ENCODE measurements around the gene BABAM1.

The BABAM1 gene

DNA sequence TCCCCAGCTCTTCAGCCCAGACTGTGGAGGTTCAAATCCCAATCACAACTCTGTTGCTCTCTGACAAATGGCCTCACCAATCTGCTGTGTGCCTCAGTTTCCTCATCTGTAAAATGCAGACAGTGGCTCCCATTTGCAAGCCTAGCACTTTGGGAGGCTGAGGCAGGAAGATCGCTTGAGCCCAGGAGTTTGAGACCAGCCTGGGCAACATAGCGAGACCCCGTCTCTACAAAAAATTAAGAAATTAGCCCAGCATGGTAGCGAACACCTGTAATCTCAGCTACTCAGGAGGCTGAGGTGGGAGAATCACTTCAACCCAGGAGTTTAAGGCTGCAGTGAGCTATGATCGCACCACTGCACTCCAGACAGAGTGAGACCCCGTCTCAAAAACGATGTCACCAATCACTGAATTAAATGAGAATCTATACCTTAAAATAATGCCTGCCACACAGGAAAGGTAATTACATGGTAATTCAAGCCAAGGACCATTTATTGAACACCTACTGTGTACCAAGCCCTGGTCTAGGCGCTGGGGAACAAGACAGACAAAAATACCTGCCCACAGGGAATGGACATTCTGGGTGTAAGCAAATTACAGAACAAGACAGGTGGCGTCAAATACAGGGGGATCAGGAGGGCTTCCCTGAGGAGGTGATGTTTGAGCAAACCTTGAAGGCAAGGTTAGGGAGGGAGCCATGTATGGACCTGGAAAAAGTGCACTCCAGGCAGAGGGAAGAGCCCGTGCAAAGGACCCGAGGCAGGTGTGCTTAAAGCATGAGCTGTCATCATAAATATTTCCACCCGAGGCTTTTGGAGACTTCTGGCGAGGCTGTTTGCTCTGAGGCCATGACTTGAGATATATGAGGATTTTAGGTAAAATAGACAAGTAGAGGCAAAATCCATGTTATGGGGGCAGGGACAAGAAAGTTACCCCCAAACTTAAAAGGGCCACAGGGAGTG, 29.2 kb upstream of the BABAM1 start:
- peaks cover 4 to 12% of the 10 kb centered on the region in 2 donors for H3K36me3 Mint-ChIP-seq
- no peak for ATAC-seq (replicated peaks)
- H3K4me1 Mint-ChIP-seq: peaks cover 19 to 24% of the 10 kb centered on the region in 2 donors
- no peak overlapping the region for H3K4me3 Mint-ChIP-seq
- no peak overlapping the region for H3K27ac Mint-ChIP-seq
- no peaks in the 10 kb centered on the region for H3K9me3 Mint-ChIP-seq
- no peak for DNase-seq
- H3K27me3 Mint-ChIP-seq: no peaks in the 10 kb centered on the region

DNA sequence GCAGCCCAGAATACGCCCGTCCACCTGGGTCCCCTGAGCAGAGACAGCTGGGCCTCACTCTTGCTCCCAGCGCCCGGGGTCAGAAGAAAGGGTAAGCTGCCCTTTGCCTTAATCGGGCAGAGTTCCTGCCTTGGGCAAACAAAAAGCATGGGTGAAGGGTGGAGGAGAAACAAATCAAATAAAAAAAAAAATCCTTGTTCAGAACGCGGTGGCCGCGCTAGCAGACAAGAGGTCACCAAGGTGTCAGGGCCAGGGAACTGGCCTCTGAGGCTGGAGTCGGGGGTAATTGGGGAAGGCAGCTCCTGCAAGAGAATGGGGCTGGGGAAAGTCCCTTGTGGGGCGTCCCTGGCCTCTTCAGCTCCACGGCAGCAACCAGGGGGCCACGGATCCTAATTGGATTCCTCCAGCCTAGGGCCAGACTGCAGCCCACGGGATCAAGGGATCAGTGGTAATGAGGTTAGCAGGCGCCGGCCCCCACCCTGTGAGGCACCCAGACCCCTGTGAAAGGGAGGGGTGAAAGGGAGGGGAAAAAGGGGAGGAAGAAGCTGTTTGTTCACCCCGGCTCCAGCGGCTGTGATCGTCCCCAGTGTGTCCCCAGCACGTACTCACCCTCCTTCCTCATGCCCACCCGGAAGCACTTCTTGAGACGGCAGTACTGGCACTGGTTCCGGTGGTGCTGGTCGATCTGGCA, 27.0 kb upstream of the BABAM1 start:
- H3K27ac Mint-ChIP-seq: peak overlapping the region; percentile 82
- peaks cover 4 to 8% of the 10 kb centered on the region in 2 donors for H3K36me3 Mint-ChIP-seq
- H3K9me3 Mint-ChIP-seq: no peaks in the 10 kb centered on the region
- H3K4me1 Mint-ChIP-seq: peaks cover 16 to 18% of the 10 kb centered on the region in 2 donors
- no peaks in the 10 kb centered on the region for H3K27me3 Mint-ChIP-seq
- ATAC-seq (replicated peaks): no peak
- no peak overlapping the region for H3K4me3 Mint-ChIP-seq
- no peak for DNase-seq

DNA sequence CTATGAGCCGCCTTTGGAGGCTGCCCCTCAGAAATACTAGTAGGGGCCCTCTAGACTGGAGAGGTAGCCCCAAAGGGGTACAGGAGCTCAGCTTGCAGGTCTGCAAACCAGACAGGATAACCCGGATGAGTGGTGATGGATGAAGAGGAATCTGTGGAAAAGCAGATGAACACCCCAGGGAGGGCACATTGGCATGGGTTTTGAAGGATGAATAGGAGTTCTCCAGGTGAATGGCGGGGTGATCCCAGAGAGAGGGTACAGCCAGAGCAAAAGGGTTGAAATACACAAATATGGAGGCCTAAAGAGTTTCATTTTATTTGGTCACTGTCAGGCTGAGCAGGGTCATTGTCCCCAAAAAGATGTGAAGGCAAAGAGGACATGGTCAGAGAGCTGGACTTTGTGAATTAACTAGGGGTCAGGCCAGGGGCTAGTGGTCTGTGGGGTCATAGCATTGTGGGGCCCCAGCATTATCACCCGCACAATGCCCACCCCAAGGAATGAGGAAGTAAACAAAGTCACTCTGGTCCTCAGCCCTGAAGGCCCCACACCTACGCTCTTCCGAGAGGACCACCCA, 26.3 kb upstream of the BABAM1 start:
- peak overlapping the region; percentile 82 for H3K27ac Mint-ChIP-seq
- peaks cover 10 to 18% of the 10 kb centered on the region in 2 donors for H3K4me1 Mint-ChIP-seq
- no peaks in the 10 kb centered on the region for H3K27me3 Mint-ChIP-seq
- DNase-seq (no peak), ATAC-seq (replicated peaks) (no peak)
- peaks cover 4 to 8% of the 10 kb centered on the region in 2 donors for H3K36me3 Mint-ChIP-seq
- H3K4me3 Mint-ChIP-seq: no peak overlapping the region
- H3K9me3 Mint-ChIP-seq: no peaks in the 10 kb centered on the region

DNA sequence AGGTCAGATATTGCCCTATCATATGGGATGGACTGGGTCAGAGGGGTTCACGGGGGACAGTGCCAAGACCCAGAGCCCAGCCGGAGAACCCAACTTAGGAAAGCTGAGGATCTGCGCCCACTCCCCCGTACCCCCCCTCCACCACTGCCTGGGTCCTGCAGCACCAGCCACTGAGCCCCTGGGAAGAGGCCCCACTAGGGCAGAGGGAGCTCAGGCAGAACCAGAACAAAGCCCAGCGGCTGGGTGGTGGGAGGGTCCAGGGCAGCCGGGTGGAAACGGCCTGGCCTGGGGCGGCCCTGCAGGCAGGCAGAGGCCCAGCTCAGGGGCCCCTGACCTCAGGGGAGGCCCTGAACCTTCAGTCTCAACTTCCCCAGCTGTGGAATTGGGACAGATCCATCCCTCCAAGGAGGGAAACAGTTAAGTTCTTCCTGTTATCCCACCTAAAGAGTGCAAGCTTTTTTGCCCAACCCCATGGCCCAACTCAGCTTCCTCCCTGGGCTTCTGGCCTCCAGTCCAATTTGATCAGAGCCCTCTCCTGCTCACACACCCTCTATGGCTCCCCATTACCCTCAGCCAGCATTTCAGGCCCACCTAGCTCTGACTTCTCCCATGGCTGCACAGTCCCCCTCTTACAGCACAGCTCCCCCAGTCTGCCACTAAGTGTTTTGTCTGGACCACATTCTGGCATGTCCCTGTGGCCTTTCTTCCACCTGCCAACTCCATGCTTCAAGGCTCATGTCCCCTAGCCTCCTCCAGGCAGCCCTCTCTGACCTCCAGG, 24.6 kb upstream of the BABAM1 start:
- peaks cover 21 to 23% of the 10 kb centered on the region in 2 donors for H3K4me1 Mint-ChIP-seq
- peaks cover 4 to 8% of the 10 kb centered on the region in 2 donors for H3K36me3 Mint-ChIP-seq
- ATAC-seq (replicated peaks) (no peak), DNase-seq (no peak)
- H3K4me3 Mint-ChIP-seq: peak overlapping the region in 1 of 2 donors; percentile 3
- no peaks in the 10 kb centered on the region for H3K27me3 Mint-ChIP-seq
- H3K27ac Mint-ChIP-seq: peak overlapping the region; percentile 14
- no peaks in the 10 kb centered on the region for H3K9me3 Mint-ChIP-seq

- no peak overlapping the region for H3K27ac Mint-ChIP-seq
- H3K9me3 Mint-ChIP-seq: no peaks in the 10 kb centered on the region
- H3K27me3 Mint-ChIP-seq: no peaks in the 10 kb centered on the region
- H3K4me1 Mint-ChIP-seq: peaks cover 21 to 23% of the 10 kb centered on the region in 2 donors
- no peak for DNase-seq
- no peak for ATAC-seq (replicated peaks)
- H3K4me3 Mint-ChIP-seq: no peak overlapping the region
- peaks cover 1 to 6% of the 10 kb centered on the region in 2 donors for H3K36me3 Mint-ChIP-seq
These were observed 23.9 kb upstream of the BABAM1 start for GRCh38 chr19:17243211-17243829.

- Mint-ChIP-seq H3K27me3 (no peaks in the 10 kb centered on the region), H3K9me3 (no peaks in the 10 kb centered on the region), H3K4me1 (peaks cover 21 to 23% of the 10 kb centered on the region in 2 donors), H3K27ac (peak overlapping the region; percentile 92), H3K36me3 (peaks cover 0 to 5% of the 10 kb centered on the region in 2 donors), H3K4me3 (peak overlapping the region; percentile 71 to 84)
- DNase-seq: no peak
- no peak for ATAC-seq (replicated peaks)
These were observed 23.2 kb upstream of the BABAM1 start for GRCh38 chr19:17243830-17244617.

- DNase-seq (no peak), ATAC-seq (replicated peaks) (peak in 1 of 2 donors; percentile 22)
- Mint-ChIP-seq H3K27ac (peak overlapping the region; percentile 92), H3K9me3 (no peaks in the 10 kb centered on the region), H3K36me3 (peaks cover 0 to 5% of the 10 kb centered on the region in 2 donors), H3K4me1 (peaks cover 21 to 23% of the 10 kb centered on the region in 2 donors), H3K27me3 (no peaks in the 10 kb centered on the region), H3K4me3 (peak overlapping the region; percentile 71 to 84)
These were observed 22.4 kb upstream of the BABAM1 start for GRCh38 chr19:17244618-17245534.

DNA sequence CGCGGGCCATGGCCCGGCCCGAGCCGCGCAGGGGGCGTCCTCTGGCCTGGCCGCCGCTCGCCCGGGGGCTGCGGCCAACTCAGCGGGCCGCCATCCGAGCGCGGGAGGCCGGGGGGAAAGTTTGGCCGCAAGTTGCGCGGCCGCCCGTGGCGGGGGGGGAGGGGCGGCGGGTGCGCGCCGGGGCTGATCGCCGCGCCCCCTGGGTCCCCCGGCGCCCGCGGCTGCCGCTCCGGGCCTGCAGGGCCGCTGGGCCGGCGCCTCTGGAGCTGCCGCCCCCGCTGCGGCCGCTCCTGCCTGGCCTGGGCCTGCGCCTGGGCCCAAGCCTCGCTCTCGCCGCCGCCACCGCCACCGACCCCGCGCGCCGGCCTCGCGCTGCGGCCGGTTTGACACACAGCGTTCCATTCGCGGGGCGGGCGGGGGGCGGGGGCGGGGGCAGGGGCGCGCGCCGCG, 21.7 kb upstream of the BABAM1 start, which contains the start of gene NR2F6:
Gene NR2F6 (minus strand): TSS at position 385 of the 450 bp plus-strand sequence. CDS start 699 bp downstream, outside the sequence.
- H3K4me1 Mint-ChIP-seq: peaks cover 21 to 23% of the 10 kb centered on the region in 2 donors
- H3K36me3 Mint-ChIP-seq: peaks cover 0 to 4% of the 10 kb centered on the region in 2 donors
- peak within 1 kb of the TSS; percentile 99 for H3K27ac Mint-ChIP-seq
- ATAC-seq (replicated peaks): peak in 1 of 2 donors; percentile 27
- no peak for DNase-seq
- H3K4me3 Mint-ChIP-seq: peak within 1 kb of the TSS; percentile 98
- no peaks in the 10 kb centered on the region for H3K9me3 Mint-ChIP-seq
- no peaks in the 10 kb centered on the region for H3K27me3 Mint-ChIP-seq

GRCh38 chr19:17246681-17247425, 20.4 kb upstream of the BABAM1 start:
- ATAC-seq (replicated peaks) (peak; percentile 10 to 20), DNase-seq (no peak)
- Mint-ChIP-seq H3K4me3 (peak overlapping the region; percentile 98), H3K27me3 (no peaks in the 10 kb centered on the region), H3K4me1 (peaks cover 20 to 21% of the 10 kb centered on the region in 2 donors), H3K9me3 (no peaks in the 10 kb centered on the region), H3K27ac (peak overlapping the region; percentile 75), H3K36me3 (no peaks in the 10 kb centered on the region)

GRCh38 chr19:17248011-17248776, 19.0 kb upstream of the BABAM1 start:
- Mint-ChIP-seq H3K27ac (no peak overlapping the region), H3K9me3 (no peaks in the 10 kb centered on the region), H3K27me3 (no peaks in the 10 kb centered on the region), H3K36me3 (no peaks in the 10 kb centered on the region), H3K4me3 (no peak overlapping the region), H3K4me1 (peaks cover 12 to 15% of the 10 kb centered on the region in 2 donors)
- DNase-seq (no peak), ATAC-seq (replicated peaks) (no peak)
